Pancreas (tissue), 10 donors: Measurements from ENCODE around the gene ASB10. TPM values are rescaled to one million over a fixed set of nuclear protein-coding genes. Genes with fewer than 3 reads are reported as not detected.

ENCODE experiments used
- ATAC-seq, 4 donors: fragments of 200-7000 bp; cut with Tn5 transposase; one replicate each; pipeline versions ENCODE4 v1.8.0 to v1.9.1; 2020; ENCODE audit warnings: mild to moderate bottlenecking in 4 of 4, moderate library complexity in 4 of 4
- DNase-seq, 6 donors: peaks; one replicate each; pipeline ENCODE4 v3.0.0-alpha.2; 2020
- FAIRE-seq: peaks from 2 replicates; lab custom pipeline; 2012; peaks lifted over from hg19 to GRCh38; lab: Jason Lieb, UNC
- H3K27ac ChIP-seq, 4 donors: fragments of 200-600 bp; sonication (generic); 1 replicate in 3 of 4; 2 replicates in 1 of 4; pipeline versions ENCODE4 v1.5.0 to v1.8.0; 2020
- H3K27me3 ChIP-seq, 4 donors: fragments of 200-600 bp; one replicate each; pipeline ENCODE4 v1.8.0; 2021
- H3K36me3 ChIP-seq, 3 donors: fragments of 200-600 bp; sonication (generic) in 1 of 3; one replicate each; pipeline versions ENCODE4 v1.5.0 to v1.8.0; 2020 to 2021
- H3K4me1 ChIP-seq, 3 donors: fragments of 200-600 bp; one replicate each; pipeline ENCODE4 v1.8.0; 2021
- H3K4me3 ChIP-seq, 4 donors: fragments of 200-600 bp; sonication (generic) in 2 of 4; one replicate each; pipeline versions ENCODE4 v1.5.0 to v1.8.0; 2020 to 2021
- H3K9me3 ChIP-seq, 4 donors: fragments of 200-600 bp; one replicate each; pipeline ENCODE4 v1.8.0; 2021
- whole genome bisulfite sequencing, 2 donors: extraction: QIAGEN DNeasy Blood & Tissue Kit; methylation state at CpG; one replicate each; pipeline ENCODE4 v1.1.7; 2013; 5-methylcytosine and 5-hydroxymethylcytosine counted together
- intact Hi-C, 3 donors: fragments of 100-400 bp; cut with DNase I; formaldehyde crosslinking; loops; one replicate each; pipeline versions ENCODE4 v1.11.1 to v1.14.2; 2022
- polyA plus RNA-seq, 2 donors: library from polyadenylated mRNA; stranded (reverse); fragments of 200-250 nt; gene quantifications; one replicate each; pipeline ENCODE4 v1.2.3, GENCODE V29; 2013
- total RNA-seq, 6 donors: library from RNA; stranded (reverse); fragmentation: NEBNext Ultra II Directional in 4 of 6; extraction: Animal tissue kit (Norgen Biotek cat#: 25700) in 4 of 6; gene quantifications; one replicate each; pipeline versions ENCODE4 v1.2.1 to v1.2.4, GENCODE V29; 2021 to 2023
- TF ChIP-seq, protein P1 (sequence below), 4 donors: fragments of 200-600 bp; sonication (generic) in 3 of 4; IDR thresholded peaks; one replicate each; pipeline versions ENCODE4 v1.5.0 to v1.8.0; 2021; ENCODE audit warnings: antibody characterized with exemption in 4 of 4
- donor health status: healthy with polysubstance abuse.
- donor health status: DM: no; HTN: no; CAD: no; lungs with moderate emphysema.
- donor health status: DM: no; HTN: no; CAD: no.
- donor health status: control.
- donor health status: control.
- donor health status: Bipolar disorder and iron deficiency.
- donor health status: DM: yes; HTN: yes; CAD: no.
- donor health status: DM: no; HTN: no; CAD: no.
- donor health status: DM: no; HTN: no; CAD: no.
- donor health status: DM: yes; HTN: yes; CAD: no.

ASB10 gene
- total and polyA plus RNA-seq, 8 donors, result not detected

- FAIRE-seq (no peak), ATAC-seq (no peak), DNase-seq (no peak)
- H3K4me3 ChIP-seq, result peak overlapping the region in 2 of 4 donors; percentile 77 to 90
- 53 to 57% methylated on average over 10 of the region's 10 CpGs for WGBS, 2 donors
- peak overlapping the region in 3 of 4 donors; percentile 60 to 82 (median 66) for H3K27ac ChIP-seq
- intact Hi-C loops, result no loop called here
- peaks cover 0 to 22% (median 0%) of the 10 kb centered on the region in 3 donors for H3K4me1 ChIP-seq
- peaks cover 0 to 12% (median 0%) of the 10 kb centered on the region in 3 donors for H3K36me3 ChIP-seq
- no peaks in the 10 kb centered on the region for H3K9me3 ChIP-seq
- H3K27me3 ChIP-seq, result no peaks in the 10 kb centered on the region
- TF ChIP-seq, protein P1, sequence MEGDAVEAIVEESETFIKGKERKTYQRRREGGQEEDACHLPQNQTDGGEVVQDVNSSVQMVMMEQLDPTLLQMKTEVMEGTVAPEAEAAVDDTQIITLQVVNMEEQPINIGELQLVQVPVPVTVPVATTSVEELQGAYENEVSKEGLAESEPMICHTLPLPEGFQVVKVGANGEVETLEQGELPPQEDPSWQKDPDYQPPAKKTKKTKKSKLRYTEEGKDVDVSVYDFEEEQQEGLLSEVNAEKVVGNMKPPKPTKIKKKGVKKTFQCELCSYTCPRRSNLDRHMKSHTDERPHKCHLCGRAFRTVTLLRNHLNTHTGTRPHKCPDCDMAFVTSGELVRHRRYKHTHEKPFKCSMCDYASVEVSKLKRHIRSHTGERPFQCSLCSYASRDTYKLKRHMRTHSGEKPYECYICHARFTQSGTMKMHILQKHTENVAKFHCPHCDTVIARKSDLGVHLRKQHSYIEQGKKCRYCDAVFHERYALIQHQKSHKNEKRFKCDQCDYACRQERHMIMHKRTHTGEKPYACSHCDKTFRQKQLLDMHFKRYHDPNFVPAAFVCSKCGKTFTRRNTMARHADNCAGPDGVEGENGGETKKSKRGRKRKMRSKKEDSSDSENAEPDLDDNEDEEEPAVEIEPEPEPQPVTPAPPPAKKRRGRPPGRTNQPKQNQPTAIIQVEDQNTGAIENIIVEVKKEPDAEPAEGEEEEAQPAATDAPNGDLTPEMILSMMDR (IDR thresholded peaks at IDR 0.05), result no peak
Observed at GRCh38 chr7:151228024-151228866, 41.2 kb upstream of the ASB10 start.

DNA sequence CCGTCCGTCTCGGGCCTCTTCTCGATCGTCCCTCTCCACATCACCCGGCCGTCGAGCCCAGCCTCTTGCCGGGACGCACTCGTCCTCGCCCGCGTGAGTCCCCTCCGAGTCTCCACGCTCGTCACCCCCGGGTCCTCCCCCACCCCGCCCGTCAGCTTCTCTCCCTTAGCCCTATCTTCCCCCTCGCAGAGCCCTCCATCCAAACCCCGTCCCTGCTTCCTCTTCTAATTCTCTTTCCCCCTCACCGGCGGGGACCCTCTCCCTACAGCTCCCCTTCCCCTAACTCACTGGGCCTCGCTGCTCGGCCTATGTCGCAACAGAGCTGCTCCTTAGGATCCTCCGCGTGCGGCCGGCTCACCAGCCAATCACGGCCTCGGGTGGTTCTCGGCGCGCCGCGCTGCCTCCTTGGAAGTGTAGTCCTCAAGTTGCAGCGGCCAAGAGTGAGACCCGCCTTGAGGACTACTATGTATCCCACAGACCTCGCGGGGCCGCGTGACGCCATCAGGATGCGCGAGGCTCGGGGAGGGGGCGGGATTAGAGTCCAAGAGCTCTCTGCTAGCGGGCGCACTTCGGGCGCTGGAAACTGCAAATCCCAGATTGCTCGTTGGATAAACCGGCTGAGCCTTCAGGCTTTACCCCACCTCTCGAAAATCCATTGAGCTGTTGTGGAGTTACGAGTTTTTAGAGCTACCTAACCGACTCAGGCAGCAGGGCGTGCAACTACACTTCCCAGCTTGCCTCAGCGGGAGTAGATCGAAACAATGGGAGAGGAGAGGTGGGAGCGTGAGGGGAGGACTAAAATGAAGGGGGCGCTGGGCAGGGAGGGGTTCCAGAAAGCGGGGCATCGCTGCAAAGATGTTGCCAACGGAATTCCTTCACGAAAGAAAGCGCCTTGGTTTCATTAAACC lies 40.1 kb upstream of the ASB10 start, which contains the start of gene ABCF2:
ABCF2 (minus strand) TSS at position 331 of the 908 bp plus-strand sequence. CDS start 747 bp downstream, outside the sequence.
- DNase-seq (peak; percentile 98 to 99 (median 98)), ATAC-seq (peak; percentile 98 to 99 (median 98)), FAIRE-seq (peak; percentile 67)
- WGBS, 2 donors, result 0% methylated on average over 68 of the region's 68 CpGs
- H3K4me3 ChIP-seq, result peak within 1 kb of the TSS; percentile 55 to 97 (median 84)
- no peaks in the 10 kb centered on the region for H3K9me3 ChIP-seq
- intact Hi-C loops, result no loop called here
- H3K36me3 ChIP-seq, result peaks cover 0 to 21% (median 0%) of the 10 kb centered on the region in 3 donors
- H3K27me3 ChIP-seq, result no peaks in the 10 kb centered on the region
- H3K27ac ChIP-seq, result peak within 1 kb of the TSS; percentile 60 to 82 (median 68)
- TF ChIP-seq, protein P1 (IDR thresholded peaks at IDR 0.05), result no peak
- H3K4me1 ChIP-seq, result peaks cover 0 to 21% (median 0%) of the 10 kb centered on the region in 3 donors

DNA sequence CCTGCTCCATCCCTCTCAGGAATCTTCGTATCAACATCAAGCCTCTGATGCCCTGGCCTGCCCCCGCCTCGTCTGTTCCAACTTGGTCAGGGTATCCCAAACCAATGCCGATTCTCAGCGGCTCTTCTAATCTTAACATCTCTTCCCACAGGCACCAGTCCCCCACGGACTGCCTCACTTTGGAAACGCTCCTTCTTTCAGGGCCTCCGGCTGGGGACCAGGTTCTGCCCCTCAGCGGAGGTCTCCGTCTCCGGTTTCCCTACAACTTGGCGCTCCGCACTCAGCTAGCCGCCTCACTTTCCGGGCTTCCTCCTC lies 39.5 kb upstream of the ASB10 start:
- ATAC-seq, result peak; percentile 4 to 9 (median 8)
- Histone ChIP-seq H3K36me3 (peaks cover 0 to 25% (median 0%) of the 10 kb centered on the region in 3 donors), H3K4me1 (peaks cover 0 to 18% (median 0%) of the 10 kb centered on the region in 3 donors), H3K27me3 (no peaks in the 10 kb centered on the region), H3K27ac (peak overlapping the region; percentile 26 to 71 (median 44)), H3K9me3 (no peaks in the 10 kb centered on the region), H3K4me3 (peak overlapping the region; percentile 55 to 97 (median 84))
- TF ChIP-seq, protein P1 (IDR thresholded peaks at IDR 0.05), result no peak
- intact Hi-C loops, result no loop called here
- 0 to 2% methylated on average over 15 of the region's 15 CpGs for WGBS, 2 donors
- peak in 1 of 6 donors; percentile 81 for DNase-seq
- no peak for FAIRE-seq

GRCh38 chr7:151225948-151226510 lies 39.0 kb upstream of the ASB10 start:
- intact Hi-C loops, result no loop called here

More at GRCh38 chr7:151225948-151226510, 39.0 kb upstream of the ASB10 start:
- H3K4me1 ChIP-seq, result peaks cover 0 to 18% (median 0%) of the 10 kb centered on the region in 3 donors
- TF ChIP-seq, protein P1 (IDR thresholded peaks at IDR 0.05), result no peak
- peaks cover 0 to 30% (median 0%) of the 10 kb centered on the region in 3 donors for H3K36me3 ChIP-seq
- FAIRE-seq (no peak), ATAC-seq (no peak), DNase-seq (no peak)
- H3K27me3 ChIP-seq, result no peaks in the 10 kb centered on the region
- H3K9me3 ChIP-seq, result no peaks in the 10 kb centered on the region
- peak overlapping the region; percentile 55 to 97 (median 84) for H3K4me3 ChIP-seq
- H3K27ac ChIP-seq, result no peak overlapping the region
- 50 to 52% methylated on average over 8 of the region's 8 CpGs for WGBS, 2 donors
